A673 (cell line): ENCODE data around the gene FAM234B.

Experiments used
- EZH2 ChIP-seq: fragments of 200-600 bp; sonication (generic); IDR thresholded peaks from 2 replicates; pipeline ENCODE4 v1.6.1; 2017; ENCODE audit warnings: borderline replicate concordance, low read depth, mild to moderate bottlenecking, mixed read lengths, antibody characterized with exemption, low read length; ENCODE audit not compliant: poor library complexity, severe bottlenecking
- TF ChIP-seq, protein P1 (sequence below): fragments of 300-800, 200-600 bp; sonication (generic); conservative IDR thresholded peaks from 2 replicates; pipeline ENCODE4 v1.5.1; 2017; ENCODE audit warnings: low read depth, mild to moderate bottlenecking, antibody characterized with exemption, low read length, moderate library complexity, mixed read lengths

DNA sequence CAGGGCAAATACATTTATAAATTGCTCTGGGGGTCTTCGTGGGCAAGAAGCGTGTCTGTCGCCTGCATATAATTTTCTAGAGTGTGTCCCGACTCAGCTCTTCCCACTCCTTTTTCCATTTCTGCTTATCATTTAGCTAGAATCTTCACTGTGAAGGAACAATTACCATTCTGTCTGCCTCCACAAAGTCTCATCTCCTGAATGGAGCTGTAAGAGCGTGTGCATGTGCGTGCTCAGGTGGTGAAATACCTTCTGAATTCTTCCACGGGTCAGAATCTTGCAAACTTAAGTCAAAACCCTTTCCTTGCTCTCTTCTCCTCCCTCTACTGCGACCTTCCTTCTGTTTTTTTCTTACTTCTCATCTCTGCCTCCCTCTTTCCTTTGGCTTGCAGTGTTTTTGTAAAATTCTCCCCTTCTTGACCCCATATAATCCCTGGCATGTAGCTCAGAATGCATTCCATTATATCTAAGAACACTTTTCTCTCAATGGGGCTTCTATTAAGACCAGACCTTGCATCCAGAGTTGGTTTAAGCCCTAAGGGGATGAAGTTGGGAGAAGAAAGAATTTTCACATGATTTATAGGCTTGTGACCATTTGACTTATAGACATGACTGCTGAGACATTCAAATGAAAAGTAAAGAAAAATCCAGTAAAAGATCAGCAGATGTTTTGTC is 84.2 kb downstream of the FAM234B start:
- TF ChIP-seq, protein P1, sequence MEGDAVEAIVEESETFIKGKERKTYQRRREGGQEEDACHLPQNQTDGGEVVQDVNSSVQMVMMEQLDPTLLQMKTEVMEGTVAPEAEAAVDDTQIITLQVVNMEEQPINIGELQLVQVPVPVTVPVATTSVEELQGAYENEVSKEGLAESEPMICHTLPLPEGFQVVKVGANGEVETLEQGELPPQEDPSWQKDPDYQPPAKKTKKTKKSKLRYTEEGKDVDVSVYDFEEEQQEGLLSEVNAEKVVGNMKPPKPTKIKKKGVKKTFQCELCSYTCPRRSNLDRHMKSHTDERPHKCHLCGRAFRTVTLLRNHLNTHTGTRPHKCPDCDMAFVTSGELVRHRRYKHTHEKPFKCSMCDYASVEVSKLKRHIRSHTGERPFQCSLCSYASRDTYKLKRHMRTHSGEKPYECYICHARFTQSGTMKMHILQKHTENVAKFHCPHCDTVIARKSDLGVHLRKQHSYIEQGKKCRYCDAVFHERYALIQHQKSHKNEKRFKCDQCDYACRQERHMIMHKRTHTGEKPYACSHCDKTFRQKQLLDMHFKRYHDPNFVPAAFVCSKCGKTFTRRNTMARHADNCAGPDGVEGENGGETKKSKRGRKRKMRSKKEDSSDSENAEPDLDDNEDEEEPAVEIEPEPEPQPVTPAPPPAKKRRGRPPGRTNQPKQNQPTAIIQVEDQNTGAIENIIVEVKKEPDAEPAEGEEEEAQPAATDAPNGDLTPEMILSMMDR = no peak
- TF ChIP-seq EZH2 = no peak
